ENCODE measurements around the gene ICA1.
A peak's percentile ranks its signal among the peaks of the same experiment; 100 is the strongest.

The ICA1 gene

DNA sequence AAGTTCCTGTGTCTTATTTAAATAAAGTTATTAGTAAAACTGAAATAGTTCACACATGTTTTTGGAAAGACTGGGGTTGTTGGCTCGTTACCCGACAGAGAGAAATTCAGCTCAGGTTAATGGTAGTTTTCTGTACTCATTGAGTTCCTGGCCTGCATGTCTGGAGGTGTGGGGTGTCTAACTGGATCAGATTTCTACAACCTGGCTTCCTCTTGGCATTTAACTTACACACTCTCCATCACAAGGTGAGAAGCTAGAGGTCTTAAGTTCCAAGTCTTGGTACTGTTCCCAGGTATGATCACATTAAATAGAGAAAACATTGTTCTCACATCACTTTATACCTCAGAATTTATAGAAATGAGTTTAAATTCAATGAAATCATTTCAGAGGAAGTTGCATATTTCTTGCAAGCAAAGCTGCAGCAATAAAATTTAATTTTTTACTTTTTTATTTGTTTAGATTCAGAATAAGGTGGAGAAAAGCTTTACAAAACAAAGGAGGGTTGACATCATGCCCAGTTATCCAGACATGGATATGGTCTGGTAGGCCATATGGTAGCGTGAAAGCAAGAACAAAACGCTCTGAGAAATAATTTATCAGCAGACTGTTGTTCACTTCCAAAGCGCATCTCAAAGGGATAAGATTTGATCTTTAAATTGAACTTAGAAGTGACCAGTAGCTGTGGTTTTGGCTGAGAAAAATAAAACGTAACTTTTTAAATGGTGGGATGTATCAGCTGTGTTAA lies 172.8 kb downstream of the ICA1 start:
- no peak for DNase-seq

DNA sequence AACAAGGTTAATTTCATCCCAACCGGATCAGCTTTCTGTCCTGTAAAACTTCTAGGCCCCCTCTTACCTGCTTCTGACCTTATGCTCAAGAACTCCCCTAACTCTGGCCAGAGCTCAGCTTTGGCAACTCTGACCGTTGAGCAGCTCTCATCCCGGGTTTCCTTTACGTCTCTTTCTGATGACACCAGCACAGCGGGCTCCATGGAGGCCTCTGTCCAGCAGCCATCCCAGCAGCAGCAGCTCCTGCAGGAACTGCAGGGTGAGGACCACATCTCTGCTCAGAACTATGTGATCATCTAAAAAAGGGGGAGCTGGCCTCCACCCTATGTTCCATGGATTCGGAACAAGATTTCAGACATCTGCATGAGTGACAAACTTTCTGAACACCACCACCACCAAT lies 175.7 kb downstream of the ICA1 start:
- no peak for DNase-seq

DNA sequence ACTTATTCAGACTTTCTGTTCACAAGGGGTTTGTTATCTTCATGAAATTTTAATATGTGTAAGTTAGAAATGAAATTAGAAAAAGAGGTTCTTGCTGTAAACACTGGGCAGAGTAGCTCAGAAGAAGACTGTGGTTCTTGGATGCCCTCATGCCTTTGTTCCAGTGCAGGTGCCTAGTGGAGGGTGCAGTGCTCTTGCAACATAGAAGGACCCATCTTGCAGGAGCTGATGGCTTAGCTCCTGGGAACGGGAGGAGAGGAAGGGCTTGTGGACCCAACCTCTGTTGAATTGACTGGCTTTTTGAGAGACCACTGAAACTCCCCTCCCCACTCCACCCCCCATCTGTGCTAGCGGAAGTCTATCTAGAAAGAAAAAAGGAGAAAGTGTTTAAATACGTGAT lies 176.5 kb downstream of the ICA1 start:
- DNase-seq: no peak

DNA sequence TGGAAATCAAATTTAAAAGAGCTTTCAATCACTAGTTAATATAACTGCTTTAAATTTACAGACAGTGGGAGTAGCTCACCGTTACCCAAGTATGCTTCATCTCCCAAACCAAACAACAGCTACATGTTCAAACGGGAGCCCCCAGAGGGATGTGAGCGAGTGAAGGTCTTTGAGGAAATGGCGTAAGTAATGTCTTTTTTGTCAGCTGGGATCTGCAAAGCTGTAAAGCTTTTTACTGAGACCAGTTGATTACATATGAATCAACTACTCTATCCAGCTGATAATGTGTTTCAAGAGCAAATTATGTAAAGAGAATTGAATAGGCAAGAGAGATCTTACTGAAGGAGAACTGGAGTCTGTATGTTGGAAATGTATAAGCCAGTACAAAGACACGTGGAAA lies 177.1 kb downstream of the ICA1 start:
- DNase-seq: no peak

DNA sequence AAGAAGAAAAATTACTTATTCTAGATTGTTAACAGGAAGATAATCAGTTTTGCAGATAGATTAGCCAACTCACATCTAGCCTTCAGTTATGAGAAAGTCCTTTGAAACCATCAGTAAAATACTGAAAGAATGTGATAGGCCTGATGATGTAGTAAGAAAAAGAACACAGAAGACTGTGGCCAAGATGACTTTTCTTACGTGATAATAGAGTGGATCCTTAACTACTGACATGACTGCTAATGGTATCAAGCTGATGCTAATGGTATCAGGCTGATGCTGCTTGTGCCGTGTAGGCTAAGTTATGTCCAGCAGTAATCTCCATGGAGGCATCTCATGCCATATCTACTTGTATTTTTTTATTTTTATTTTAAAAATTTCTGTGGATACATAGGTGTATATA lies 179.2 kb downstream of the ICA1 start:
- no peak for DNase-seq

DNA sequence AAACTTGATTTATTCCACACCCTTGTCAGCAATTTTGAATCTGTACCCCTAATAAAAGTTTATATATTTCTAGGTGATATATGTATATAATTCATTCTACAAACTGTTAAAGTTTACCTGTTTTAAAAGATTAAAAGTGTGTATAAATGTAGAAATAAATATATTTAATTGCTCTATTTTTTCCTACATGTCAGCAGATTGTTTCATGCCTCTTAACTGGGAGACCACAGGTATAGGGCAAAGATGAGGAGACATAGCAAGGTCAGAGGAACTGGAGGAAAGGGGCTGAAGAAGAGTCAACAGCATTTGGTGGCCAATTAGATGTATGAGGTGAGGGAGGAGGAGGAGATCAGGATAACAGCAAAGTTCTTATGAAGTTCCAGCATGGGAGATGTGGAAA lies 183.5 kb downstream of the ICA1 start:
- no peak for DNase-seq

DNA sequence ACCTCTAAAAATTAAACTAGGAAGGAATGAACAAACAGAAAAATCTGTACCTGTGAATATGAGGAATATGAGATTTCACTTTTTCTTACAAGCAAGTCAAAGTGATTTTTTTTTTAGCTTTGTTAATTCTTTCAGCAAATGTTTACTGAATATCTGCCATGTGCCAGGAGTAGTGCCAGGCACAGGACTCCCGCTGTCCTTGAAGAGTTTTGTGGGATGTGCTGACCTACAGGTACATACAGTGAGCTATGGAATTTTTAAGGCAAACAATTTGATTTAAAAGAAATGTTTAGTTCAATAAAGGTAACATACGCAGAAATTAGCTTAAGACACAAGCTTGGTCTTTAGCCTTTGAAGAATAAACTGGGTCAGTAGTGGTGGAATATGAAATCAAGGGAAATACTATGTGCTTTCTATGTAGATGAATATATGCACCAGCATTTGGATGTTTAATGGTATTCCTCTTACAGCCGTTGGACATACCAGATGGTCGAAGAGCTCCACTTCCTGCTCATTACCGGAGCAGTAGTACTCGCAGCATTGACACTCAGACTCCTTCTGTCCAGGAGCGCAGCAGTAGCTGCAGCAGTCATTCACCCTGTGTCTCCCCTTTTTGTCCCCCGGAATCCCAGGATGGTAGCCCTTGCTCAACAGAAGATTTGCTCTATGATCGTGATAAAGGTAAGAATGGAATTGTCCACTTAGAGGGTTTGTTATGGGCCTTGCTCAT lies 191.4 kb downstream of the ICA1 start:
- no peak for DNase-seq

DNA sequence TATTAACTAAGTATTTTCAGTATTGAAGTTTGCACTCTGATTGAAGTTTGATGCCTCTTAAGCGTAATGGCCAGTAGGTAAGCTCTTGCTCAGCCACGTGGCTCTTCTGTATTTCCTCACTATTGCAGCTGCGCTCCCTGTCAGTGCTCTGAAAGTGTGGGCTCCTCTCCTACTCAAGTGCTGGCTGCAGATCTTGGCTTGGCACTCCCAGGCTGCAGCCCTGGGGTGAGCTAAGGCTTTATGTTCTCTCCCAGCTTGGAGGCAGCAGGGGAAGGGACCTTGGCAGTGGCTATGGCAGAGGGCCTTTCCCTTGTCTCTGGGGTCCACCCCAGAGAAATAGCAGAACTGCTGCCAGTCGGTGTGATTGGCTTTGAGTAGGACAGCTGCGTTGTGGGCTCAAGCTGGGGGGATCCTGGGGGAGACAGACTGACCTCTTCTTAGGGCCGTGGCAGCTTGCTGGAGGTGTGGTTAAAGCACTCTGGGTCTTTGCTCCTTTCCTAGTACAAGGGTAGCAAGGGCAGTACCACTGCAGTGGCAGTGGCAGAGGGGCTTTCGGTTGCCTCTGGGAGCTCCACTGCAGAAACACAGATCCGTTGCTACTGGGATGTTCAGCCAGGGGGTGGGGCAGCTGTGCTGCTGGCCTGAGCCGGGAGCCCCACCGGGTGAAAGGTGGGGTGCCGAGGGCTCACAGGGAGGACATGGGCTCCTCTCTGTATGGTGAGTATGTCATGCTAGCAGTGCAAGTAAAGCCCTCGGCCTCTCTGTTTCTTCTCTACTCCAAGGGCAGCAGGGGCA lies 192.9 kb downstream of the ICA1 start:
- DNase-seq: no peak

DNA sequence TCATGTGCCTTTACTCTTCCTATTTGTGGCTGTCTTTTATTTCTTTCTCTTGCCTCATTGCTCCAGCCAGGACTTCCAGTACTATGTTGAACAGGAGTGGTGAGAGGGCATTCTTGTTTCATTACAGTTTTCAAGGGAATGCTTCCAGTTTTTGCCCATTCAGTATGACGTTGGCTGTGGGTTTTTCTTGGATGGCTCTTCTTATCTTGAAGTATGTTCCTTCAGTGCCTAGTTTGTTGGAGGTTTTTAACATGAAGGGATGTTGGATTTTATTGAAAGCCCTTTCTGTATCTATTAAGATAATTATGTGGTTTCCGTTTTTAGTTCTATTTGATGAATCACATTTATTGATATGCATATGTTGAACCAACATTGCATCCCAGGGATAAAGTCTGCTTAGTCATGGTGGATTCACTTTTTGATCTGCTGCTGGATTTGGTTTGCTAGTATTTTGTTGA lies 196.6 kb downstream of the ICA1 start:
- peak; percentile 85 for DNase-seq

DNA sequence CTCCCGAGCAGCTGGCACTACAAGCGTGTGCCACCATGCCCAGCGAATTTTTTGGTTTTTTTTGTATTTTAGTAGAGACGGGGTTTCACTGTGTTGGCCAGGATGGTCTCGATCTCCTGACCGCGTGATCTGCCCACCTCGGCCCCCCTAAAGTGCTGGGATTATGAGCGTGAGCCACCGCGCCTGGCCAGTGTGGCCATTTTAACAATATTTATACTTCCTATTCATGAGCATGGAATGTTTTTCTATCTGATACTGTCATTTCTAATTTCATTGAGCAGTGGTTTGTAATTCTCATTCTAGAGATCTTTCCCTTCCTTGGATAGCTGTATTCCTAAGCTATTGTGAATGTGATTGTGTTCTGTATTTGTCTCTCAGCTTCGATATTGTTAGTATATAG lies 197.1 kb downstream of the ICA1 start:
- DNase-seq: peak; percentile 27

DNA sequence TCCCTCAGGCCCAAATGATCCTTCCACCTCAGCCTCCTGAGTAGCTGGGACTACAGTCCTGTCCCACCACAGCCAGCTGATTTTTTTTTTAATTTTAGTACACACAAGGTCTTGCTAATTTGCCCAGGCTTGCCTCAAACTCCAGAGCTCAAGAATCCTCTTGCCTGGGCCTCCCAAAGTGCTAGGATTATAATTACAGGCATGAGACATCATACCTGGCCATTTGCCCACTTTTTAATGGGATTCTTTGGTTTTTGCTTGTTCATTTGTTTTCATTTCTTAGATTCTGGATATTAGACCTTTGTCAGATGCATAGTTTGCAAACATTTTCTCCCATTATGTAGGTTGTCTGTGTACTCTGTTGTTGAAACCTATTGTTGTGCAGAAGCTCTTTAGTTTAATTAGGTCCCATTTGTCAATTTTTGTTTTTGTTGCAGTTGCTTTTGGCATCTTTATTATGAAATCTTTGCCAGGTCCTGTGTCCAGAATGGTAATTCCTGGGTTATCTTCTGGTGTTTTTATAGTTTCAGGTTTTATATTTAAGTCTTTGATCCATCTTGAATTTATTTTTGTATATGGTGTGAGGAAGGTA lies 198.2 kb downstream of the ICA1 start:
- peak; percentile 43 for DNase-seq

DNA sequence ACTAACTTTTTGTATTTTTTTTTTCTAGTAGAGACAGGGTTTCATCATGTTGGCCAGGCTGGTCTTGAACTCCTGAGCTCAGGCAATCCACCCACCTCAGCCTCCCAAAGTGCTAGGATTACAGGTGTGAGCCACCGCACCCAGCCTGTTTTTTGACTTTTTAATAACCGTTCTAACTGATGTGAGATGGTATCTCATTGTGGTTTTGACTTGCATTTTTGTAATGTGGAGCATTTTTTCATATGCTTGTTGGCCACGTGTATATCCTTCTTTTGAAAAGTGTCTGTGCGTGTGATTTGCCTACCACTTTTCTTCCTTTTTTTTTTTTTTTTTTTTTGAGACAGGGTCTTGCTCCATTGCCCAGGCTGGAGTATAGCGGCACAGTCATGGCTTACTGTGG lies 198.7 kb downstream of the ICA1 start:
- peak; percentile 4 for DNase-seq

Measured in fibroblast of skin of scalp (primary cell).